CD4-positive, CD25-positive, alpha-beta regulatory T cell (primary cell): Measurements from ENCODE around the gene MAGI2. TPM values are rescaled to one million over a fixed set of nuclear protein-coding genes. Genes with fewer than 3 reads are reported as not detected.

Source experiments
- ATAC-seq, 2 donors: fragments of 150-1000 bp; cut with Tn5 transposase; one replicate each; pipeline ENCODE4 v1.10.0; 2021; ENCODE audit warnings: low read depth in 2 of 2, moderate number of reproducible peaks in 2 of 2, moderate library complexity in 1 of 2
- DNase-seq, 3 donors: peaks; one replicate each; pipeline versions ENCODE4 v3.0.0 to v3.0.0-alpha.2; 2012 to 2022; ENCODE audit warnings: mixed read lengths in 1 of 3
- H3K27ac ChIP-seq: one replicate; pipeline ENCODE4 v1.7.0; 2013; ENCODE audit warnings: mild to moderate bottlenecking, low read length; ENCODE audit not compliant: insufficient read depth, poor library complexity, severe bottlenecking
- H3K27me3 ChIP-seq: one replicate; pipeline ENCODE4 v1.7.0; 2013; ENCODE audit warnings: low read length; ENCODE audit not compliant: control insufficient read depth, insufficient read depth
- H3K36me3 ChIP-seq: one replicate; pipeline ENCODE4 v1.7.0; 2013; ENCODE audit warnings: mild to moderate bottlenecking, low read length, moderate library complexity; ENCODE audit not compliant: control insufficient read depth, insufficient read depth
- H3K4me1 ChIP-seq: 2 replicates; pipeline ENCODE4 v1.7.0; 2013; ENCODE audit warnings: mild to moderate bottlenecking, low read length; ENCODE audit not compliant: insufficient read depth, control insufficient read depth, poor library complexity, severe bottlenecking
- H3K4me3 ChIP-seq: one replicate; pipeline ENCODE4 v1.7.0; 2013; ENCODE audit warnings: low read depth, mild to moderate bottlenecking, low read length, moderate library complexity
- H3K9me3 ChIP-seq, 2 experiments: 1 replicate in 1 of 2; 2 replicates in 1 of 2; pipeline ENCODE4 v1.7.0; 2013; ENCODE audit warnings: low read length in 2 of 2, mild to moderate bottlenecking in 1 of 2, moderate library complexity in 1 of 2; ENCODE audit not compliant: control insufficient read depth in 2 of 2
- H3K27ac Mint-ChIP-seq, 3 donors: one replicate each; pipeline ENCODE4 v1.8.0; 2020 to 2022; ENCODE audit warnings: mild to moderate bottlenecking in 3 of 3, mixed read lengths in 3 of 3, moderate library complexity in 2 of 3
- H3K27me3 Mint-ChIP-seq: one replicate; pipeline ENCODE4 v1.8.0; 2022; ENCODE audit warnings: mild to moderate bottlenecking, mixed read lengths
- H3K36me3 Mint-ChIP-seq: one replicate; pipeline ENCODE4 v1.8.0; 2020; ENCODE audit warnings: mixed read lengths
- H3K4me1 Mint-ChIP-seq, 4 donors: one replicate each; pipeline ENCODE4 v1.8.0; 2020 to 2022; ENCODE audit warnings: mixed read lengths in 4 of 4, mild to moderate bottlenecking in 1 of 4
- H3K4me3 Mint-ChIP-seq, 4 donors: one replicate each; pipeline ENCODE4 v1.8.0; 2020 to 2022; ENCODE audit warnings: mild to moderate bottlenecking in 4 of 4, mixed read lengths in 4 of 4, moderate library complexity in 3 of 4
- H3K9me3 Mint-ChIP-seq, 7 donors: one replicate each; pipeline ENCODE4 v1.8.0; 2020 to 2022; ENCODE audit warnings: mixed read lengths in 7 of 7, mild to moderate bottlenecking in 3 of 7, moderate library complexity in 2 of 7
- polyA plus RNA-seq, 4 donors: library from polyadenylated mRNA; unstranded; fragments of 300-500 nt; fragmentation: Illumina TruSeq; gene quantifications; one replicate each; pipeline ENCODE4 v1.2.3, GENCODE V29; 2021
- total RNA-seq: library from RNA; stranded (reverse); gene quantifications from one replicate; pipeline ENCODE4 v1.2.3, GENCODE V29; 2022

The MAGI2 gene
- total and polyA plus RNA-seq, 5 donors from 2014 or later = not detected

- Histone ChIP-seq H3K9me3 (no peaks in the 10 kb centered on the region), H3K27me3 (no peaks in the 10 kb centered on the region), H3K36me3 (no peaks in the 10 kb centered on the region), H3K4me3 (no peak overlapping the region), H3K27ac (no peak overlapping the region), H3K4me1 (no peaks in the 10 kb centered on the region)
- H3K4me1 Mint-ChIP-seq = no peaks in the 10 kb centered on the region
- H3K36me3 Mint-ChIP-seq = no peaks in the 10 kb centered on the region
- no peak overlapping the region for H3K27ac Mint-ChIP-seq
- no peak overlapping the region for H3K4me3 Mint-ChIP-seq
- ATAC-seq (no peak), DNase-seq (no peak)
- peaks cover 0 to 7% (median 5%) of the 10 kb centered on the region in 7 donors for H3K9me3 Mint-ChIP-seq
- no peaks in the 10 kb centered on the region for H3K27me3 Mint-ChIP-seq
These were observed 649.9 kb downstream of the MAGI2 start for GRCh38 chr7:78803501-78804127.

- no peak for ATAC-seq
- no peak for DNase-seq
- peaks cover 0 to 22% (median 8%) of the 10 kb centered on the region in 7 donors for H3K9me3 Mint-ChIP-seq
- Histone ChIP-seq H3K4me3 (no peak overlapping the region), H3K4me1 (no peaks in the 10 kb centered on the region), H3K27ac (no peak overlapping the region), H3K36me3 (no peaks in the 10 kb centered on the region), H3K9me3 (no peaks in the 10 kb centered on the region), H3K27me3 (no peaks in the 10 kb centered on the region)
- no peaks in the 10 kb centered on the region for H3K4me1 Mint-ChIP-seq
- no peaks in the 10 kb centered on the region for H3K27me3 Mint-ChIP-seq
- no peak overlapping the region for H3K27ac Mint-ChIP-seq
- no peak overlapping the region for H3K4me3 Mint-ChIP-seq
- H3K36me3 Mint-ChIP-seq = no peaks in the 10 kb centered on the region
These were observed 659.4 kb downstream of the MAGI2 start for GRCh38 chr7:78794101-78794500.

DNA sequence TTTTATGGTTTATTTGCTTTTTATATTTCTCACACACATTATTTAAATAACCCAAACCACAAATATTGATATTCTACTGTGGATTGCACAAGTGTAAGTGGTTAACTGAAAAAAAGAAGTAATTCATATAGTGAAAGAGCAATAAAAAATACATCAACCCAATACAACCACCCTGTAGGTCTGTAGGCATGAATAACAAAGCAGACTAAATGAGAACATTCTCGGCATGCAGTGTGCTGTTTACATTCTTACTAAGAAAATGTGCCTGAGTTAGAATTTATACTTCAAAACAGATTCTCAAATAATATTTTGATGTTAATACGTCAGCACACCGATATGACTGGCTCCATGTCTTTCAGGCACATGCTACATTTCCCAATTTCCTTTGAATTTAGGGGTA is 660.8 kb downstream of the MAGI2 start:
- H3K27me3 Mint-ChIP-seq = no peaks in the 10 kb centered on the region
- Histone ChIP-seq H3K9me3 (no peaks in the 10 kb centered on the region), H3K27ac (no peak overlapping the region), H3K4me1 (no peaks in the 10 kb centered on the region), H3K27me3 (no peaks in the 10 kb centered on the region), H3K4me3 (no peak overlapping the region), H3K36me3 (no peaks in the 10 kb centered on the region)
- H3K9me3 Mint-ChIP-seq = peaks cover 3 to 18% (median 6%) of the 10 kb centered on the region in 7 donors
- no peaks in the 10 kb centered on the region for H3K36me3 Mint-ChIP-seq
- DNase-seq = no peak
- no peak overlapping the region for H3K27ac Mint-ChIP-seq
- H3K4me1 Mint-ChIP-seq = no peaks in the 10 kb centered on the region
- H3K4me3 Mint-ChIP-seq = no peak overlapping the region
- no peak for ATAC-seq

- Mint-ChIP-seq H3K4me1 (no peaks in the 10 kb centered on the region), H3K9me3 (peaks cover 3 to 16% (median 6%) of the 10 kb centered on the region in 7 donors), H3K27me3 (no peaks in the 10 kb centered on the region), H3K36me3 (no peaks in the 10 kb centered on the region), H3K4me3 (no peak overlapping the region), H3K27ac (no peak overlapping the region)
- no peak for DNase-seq
- Histone ChIP-seq H3K4me1 (no peaks in the 10 kb centered on the region), H3K36me3 (no peaks in the 10 kb centered on the region), H3K27ac (no peak overlapping the region), H3K4me3 (no peak overlapping the region), H3K9me3 (no peaks in the 10 kb centered on the region), H3K27me3 (no peaks in the 10 kb centered on the region)
- no peak for ATAC-seq
These were observed 661.5 kb downstream of the MAGI2 start for GRCh38 chr7:78792006-78792405.

- no peak for DNase-seq
- Histone ChIP-seq H3K27ac (no peak overlapping the region), H3K4me1 (no peaks in the 10 kb centered on the region), H3K4me3 (no peak overlapping the region), H3K27me3 (no peaks in the 10 kb centered on the region), H3K36me3 (no peaks in the 10 kb centered on the region), H3K9me3 (no peaks in the 10 kb centered on the region)
- H3K36me3 Mint-ChIP-seq = no peaks in the 10 kb centered on the region
- peaks cover 0 to 12% (median 4%) of the 10 kb centered on the region in 7 donors for H3K9me3 Mint-ChIP-seq
- ATAC-seq = no peak
- H3K27ac Mint-ChIP-seq = no peak overlapping the region
- H3K27me3 Mint-ChIP-seq = no peaks in the 10 kb centered on the region
- no peaks in the 10 kb centered on the region for H3K4me1 Mint-ChIP-seq
- H3K4me3 Mint-ChIP-seq = no peak overlapping the region
These were observed 665.0 kb downstream of the MAGI2 start for GRCh38 chr7:78788464-78788863.

- H3K27me3 ChIP-seq = no peaks in the 10 kb centered on the region
- Mint-ChIP-seq H3K4me3 (no peak overlapping the region), H3K27me3 (no peaks in the 10 kb centered on the region), H3K27ac (no peak overlapping the region), H3K4me1 (no peaks in the 10 kb centered on the region), H3K9me3 (peaks cover 0 to 12% (median 4%) of the 10 kb centered on the region in 7 donors), H3K36me3 (no peaks in the 10 kb centered on the region)
- no peak overlapping the region for H3K4me3 ChIP-seq
- ATAC-seq = no peak
- no peak for DNase-seq
- H3K36me3 ChIP-seq = no peaks in the 10 kb centered on the region
- no peak overlapping the region for H3K27ac ChIP-seq
- no peaks in the 10 kb centered on the region for H3K9me3 ChIP-seq
- H3K4me1 ChIP-seq = no peaks in the 10 kb centered on the region
These were observed 665.6 kb downstream of the MAGI2 start for GRCh38 chr7:78787854-78788253.

DNA sequence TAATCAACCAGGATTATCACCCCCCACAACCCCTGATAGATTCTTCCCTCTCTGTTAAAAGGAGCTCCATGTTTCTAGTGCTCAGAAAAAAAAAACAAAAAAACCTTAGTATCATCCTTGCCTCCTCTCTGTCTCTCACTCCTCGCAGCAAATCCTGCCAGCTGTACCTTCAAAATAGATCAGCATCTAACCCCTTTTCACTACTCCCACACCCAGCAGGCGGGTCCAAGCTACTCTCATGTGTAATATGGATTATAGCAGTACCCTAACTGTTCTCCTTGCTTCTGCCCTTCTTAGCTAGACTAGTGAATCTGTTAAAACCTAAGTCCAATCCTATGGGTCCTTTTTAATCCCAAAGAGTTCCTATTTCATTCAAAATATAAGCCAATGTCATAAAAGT is 667.4 kb downstream of the MAGI2 start:
- Mint-ChIP-seq H3K36me3 (no peaks in the 10 kb centered on the region), H3K9me3 (peaks cover 0 to 12% (median 4%) of the 10 kb centered on the region in 7 donors), H3K27ac (peak overlapping the region in 1 of 3 donors; percentile 4), H3K4me1 (no peaks in the 10 kb centered on the region), H3K27me3 (no peaks in the 10 kb centered on the region), H3K4me3 (no peak overlapping the region)
- Histone ChIP-seq H3K27ac (no peak overlapping the region), H3K4me1 (no peaks in the 10 kb centered on the region), H3K27me3 (no peaks in the 10 kb centered on the region), H3K4me3 (no peak overlapping the region), H3K9me3 (no peaks in the 10 kb centered on the region), H3K36me3 (no peaks in the 10 kb centered on the region)
- DNase-seq (no peak), ATAC-seq (no peak)

GRCh38 chr7:78783179-78783962 is 670.1 kb downstream of the MAGI2 start:
- Mint-ChIP-seq H3K27ac (no peak overlapping the region), H3K27me3 (no peaks in the 10 kb centered on the region), H3K36me3 (no peaks in the 10 kb centered on the region), H3K4me1 (peaks cover 0 to 4% (median 0%) of the 10 kb centered on the region in 4 donors), H3K4me3 (no peak overlapping the region), H3K9me3 (peaks cover 2 to 14% (median 4%) of the 10 kb centered on the region in 7 donors)
- ATAC-seq = no peak
- Histone ChIP-seq H3K27ac (no peak overlapping the region), H3K4me3 (no peak overlapping the region), H3K9me3 (no peaks in the 10 kb centered on the region), H3K36me3 (no peaks in the 10 kb centered on the region), H3K27me3 (no peaks in the 10 kb centered on the region), H3K4me1 (no peaks in the 10 kb centered on the region)
- no peak for DNase-seq
